SJCRH30 (cell line): ENCODE results near the gene BAIAP2. TPM values are rescaled to one million over a fixed set of nuclear protein-coding genes. Genes with fewer than 3 reads are reported as not detected.
A peak's percentile ranks its signal among the peaks of the same experiment; 100 is the strongest.
"Not testable (repeated sequence)": the region's sequence is repeated elsewhere in the genome, so short reads cannot be mapped to it uniquely, and the experiment has no call there.

Source experiments
- DNase-seq, 2 experiments: peaks; one replicate each; pipeline ENCODE4 v3.0.0-alpha.2; 2015 to 2020
- H3K27ac ChIP-seq: fragments of 250-450 bp; sonication (Bioruptor Pico); 2 replicates; pipeline ENCODE4 v1.5.1; 2020; ENCODE audit warnings: mild to moderate bottlenecking, moderate library complexity
- H3K27me3 ChIP-seq: fragments of 250-450 bp; sonication (Bioruptor Pico); 2 replicates; pipeline ENCODE4 v1.5.1; 2020; ENCODE audit warnings: mild to moderate bottlenecking, moderate library complexity
- H3K36me3 ChIP-seq: fragments of 250-450 bp; sonication (Bioruptor Pico); 2 replicates; pipeline ENCODE4 v1.5.1; 2020; ENCODE audit warnings: mild to moderate bottlenecking, moderate library complexity
- H3K4me1 ChIP-seq: fragments of 250-450 bp; sonication (Bioruptor Pico); 2 replicates; pipeline ENCODE4 v1.5.1; 2020; ENCODE audit warnings: mild to moderate bottlenecking, moderate library complexity
- H3K4me3 ChIP-seq: fragments of 250-450 bp; sonication (Bioruptor Pico); 2 replicates; pipeline ENCODE4 v1.5.1; 2020; ENCODE audit warnings: mild to moderate bottlenecking, moderate library complexity
- H3K9me3 ChIP-seq: fragments of 250-450 bp; sonication (Bioruptor Pico); replicated peaks from 2 replicates; pipeline ENCODE4 v1.5.1; 2020; ENCODE audit warnings: mild to moderate bottlenecking, moderate library complexity
- total RNA-seq: library from RNA; depleted of rRNA; stranded (reverse); fragments of >200 nt; shearing (Covaris generic); gene quantifications from 2 replicates; pipeline ENCODE4 v1.2.3, GENCODE V29; 2014

BAIAP2 gene
- total RNA-seq, 1 experiment from 2014 or later: 26.0 TPM

- H3K27ac ChIP-seq: peak overlapping the region; percentile 14; the same call in 1 of the 2 replicates
- H3K4me1 ChIP-seq: peaks cover 4% of the 10 kb centered on the region; the same call in 1 of the 2 replicates
- no peaks in the 10 kb centered on the region for H3K27me3 ChIP-seq
- DNase-seq: no peak
- H3K4me3 ChIP-seq: peak overlapping the region; percentile 8; the same call in 1 of the 2 replicates
- no peaks in the 10 kb centered on the region for H3K9me3 ChIP-seq
- H3K36me3 ChIP-seq: no peaks in the 10 kb centered on the region
These were observed 108.2 kb downstream of the BAIAP2 start for GRCh38 chr17:81143200-81143527.

DNA sequence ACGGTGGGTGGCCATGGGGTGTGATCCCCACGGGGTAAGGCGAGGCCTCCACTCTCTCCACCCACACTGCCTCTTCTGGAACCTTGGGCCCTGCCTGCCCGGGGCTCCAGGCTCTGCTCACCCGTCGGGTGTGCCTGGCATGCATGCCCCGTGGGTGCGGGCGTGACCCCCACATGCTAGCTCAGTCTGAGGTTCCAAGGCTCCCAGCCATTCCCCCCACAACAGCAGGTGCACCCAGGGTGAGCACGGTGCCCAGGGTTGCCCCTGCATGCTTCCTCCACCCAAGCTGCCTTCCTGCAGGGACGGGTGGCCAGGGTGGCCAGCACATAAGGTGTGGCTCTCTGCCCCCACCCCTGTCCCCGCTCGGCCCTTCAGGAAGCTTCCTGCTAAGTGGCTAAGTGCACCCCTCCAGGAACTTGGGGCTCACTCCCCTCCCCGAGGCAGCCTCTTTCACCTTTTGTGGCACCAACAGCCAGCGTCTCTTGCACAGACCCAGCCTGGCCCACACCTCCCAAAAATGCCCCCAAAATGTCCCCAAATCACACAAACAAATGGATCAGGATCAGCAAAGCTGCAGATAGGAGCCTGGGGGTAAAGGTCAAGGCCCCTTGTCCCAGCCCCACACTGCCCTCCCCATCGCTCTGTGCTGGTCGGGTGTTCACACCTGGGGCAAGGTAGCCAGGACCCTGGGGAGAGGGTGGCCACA is 108.9 kb downstream of the BAIAP2 start:
- Histone ChIP-seq H3K9me3 (no peaks in the 10 kb centered on the region), H3K27ac (no peak overlapping the region), H3K27me3 (no peaks in the 10 kb centered on the region), H3K4me1 (peaks cover 4% of the 10 kb centered on the region; the same call in 1 of the 2 replicates), H3K36me3 (no peaks in the 10 kb centered on the region), H3K4me3 (no peak overlapping the region)
- no peak for DNase-seq

- peaks cover 4% of the 10 kb centered on the region; the same call in 1 of the 2 replicates for H3K4me1 ChIP-seq
- H3K9me3 ChIP-seq: no peaks in the 10 kb centered on the region
- no peaks in the 10 kb centered on the region for H3K27me3 ChIP-seq
- H3K27ac ChIP-seq: no peak overlapping the region
- H3K36me3 ChIP-seq: no peaks in the 10 kb centered on the region
- no peak for DNase-seq
- H3K4me3 ChIP-seq: no peak overlapping the region
These were observed 109.5 kb downstream of the BAIAP2 start for GRCh38 chr17:81144423-81144781.

DNA sequence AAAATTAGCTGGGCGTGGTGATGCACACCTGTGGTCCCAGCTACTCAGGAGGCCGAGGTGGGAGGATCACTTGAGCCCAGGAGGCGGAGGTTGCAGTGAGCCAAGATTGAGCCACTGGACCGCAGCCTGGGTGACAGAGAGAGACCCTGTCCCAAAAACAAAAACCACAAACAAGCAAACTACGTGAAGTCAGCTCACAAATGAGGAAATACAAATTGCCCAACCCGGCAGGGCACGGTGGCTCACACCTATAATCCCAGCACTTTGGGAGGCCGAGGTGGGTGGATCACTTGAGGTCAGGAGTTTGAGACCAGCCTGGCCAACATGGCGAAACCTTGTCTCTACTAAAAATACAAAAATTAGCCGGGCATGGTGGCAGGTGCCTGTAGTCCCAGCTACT is 111.3 kb downstream of the BAIAP2 start:
- H3K4me3 ChIP-seq, DNase-seq, H3K27ac ChIP-seq, H3K4me1 ChIP-seq, H3K36me3 ChIP-seq, H3K27me3 ChIP-seq, H3K9me3 ChIP-seq: not testable (repeated sequence)

- peaks cover 10% of the 10 kb centered on the region for H3K4me1 ChIP-seq
- H3K9me3 ChIP-seq: no peaks in the 10 kb centered on the region
- DNase-seq: no peak
- no peaks in the 10 kb centered on the region for H3K27me3 ChIP-seq
- H3K36me3 ChIP-seq: no peaks in the 10 kb centered on the region
- H3K4me3 ChIP-seq: no peak overlapping the region
- no peak overlapping the region for H3K27ac ChIP-seq
These were observed 112.8 kb downstream of the BAIAP2 start for GRCh38 chr17:81147701-81148100.

DNA sequence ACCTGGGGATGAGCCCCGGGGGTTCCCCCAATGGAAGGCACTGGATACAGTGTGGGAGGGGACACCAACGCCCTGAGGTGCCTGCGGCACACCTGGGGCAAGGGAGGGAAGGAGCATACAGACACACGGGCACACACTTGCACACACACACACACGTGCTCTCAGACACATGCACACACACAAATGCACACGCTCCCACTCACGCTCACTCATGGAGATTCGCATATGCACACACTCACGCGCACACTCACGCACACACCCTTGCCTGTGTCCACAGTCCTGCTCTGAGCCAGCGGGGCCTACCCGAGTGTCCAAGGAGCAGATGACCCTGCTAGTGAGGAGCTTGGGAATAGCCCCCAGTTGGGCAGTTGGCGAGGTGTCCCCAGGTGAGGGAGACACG is 113.6 kb downstream of the BAIAP2 start:
- H3K4me1 ChIP-seq: peaks cover 12% of the 10 kb centered on the region
- no peak overlapping the region for H3K27ac ChIP-seq
- no peak overlapping the region for H3K4me3 ChIP-seq
- no peaks in the 10 kb centered on the region for H3K9me3 ChIP-seq
- no peak for DNase-seq
- no peaks in the 10 kb centered on the region for H3K27me3 ChIP-seq
- no peaks in the 10 kb centered on the region for H3K36me3 ChIP-seq

DNA sequence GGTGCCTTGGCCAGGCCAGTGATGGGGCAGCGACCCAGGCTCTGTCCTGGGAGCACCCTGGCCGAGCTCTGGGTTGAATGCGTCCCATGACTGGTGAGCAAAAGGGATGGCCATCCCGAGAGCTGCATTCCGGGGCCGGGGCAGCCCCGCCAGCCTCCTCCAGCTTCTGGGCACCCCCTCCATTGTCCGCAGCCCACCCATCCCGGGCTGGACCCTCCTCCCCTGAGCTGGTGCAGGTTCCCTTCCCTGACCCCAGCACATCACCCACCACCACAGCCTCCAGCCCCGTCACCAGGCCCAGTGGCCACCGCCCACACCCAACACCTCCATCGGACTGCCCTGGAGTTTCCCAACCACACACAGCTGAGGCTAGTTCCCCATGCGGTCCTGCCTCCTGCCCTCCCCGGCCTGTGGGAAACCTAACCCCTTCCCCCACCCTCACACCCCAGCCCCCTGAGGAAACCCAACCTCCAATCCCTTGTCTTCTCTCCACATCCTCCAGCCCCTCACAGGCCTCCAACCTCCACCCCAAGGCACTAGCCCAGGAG is 114.1 kb downstream of the BAIAP2 start:
- Histone ChIP-seq H3K4me3 (no peak overlapping the region), H3K27ac (no peak overlapping the region), H3K36me3 (no peaks in the 10 kb centered on the region), H3K27me3 (no peaks in the 10 kb centered on the region), H3K4me1 (peaks cover 17% of the 10 kb centered on the region), H3K9me3 (no peaks in the 10 kb centered on the region)
- DNase-seq: no peak

DNA sequence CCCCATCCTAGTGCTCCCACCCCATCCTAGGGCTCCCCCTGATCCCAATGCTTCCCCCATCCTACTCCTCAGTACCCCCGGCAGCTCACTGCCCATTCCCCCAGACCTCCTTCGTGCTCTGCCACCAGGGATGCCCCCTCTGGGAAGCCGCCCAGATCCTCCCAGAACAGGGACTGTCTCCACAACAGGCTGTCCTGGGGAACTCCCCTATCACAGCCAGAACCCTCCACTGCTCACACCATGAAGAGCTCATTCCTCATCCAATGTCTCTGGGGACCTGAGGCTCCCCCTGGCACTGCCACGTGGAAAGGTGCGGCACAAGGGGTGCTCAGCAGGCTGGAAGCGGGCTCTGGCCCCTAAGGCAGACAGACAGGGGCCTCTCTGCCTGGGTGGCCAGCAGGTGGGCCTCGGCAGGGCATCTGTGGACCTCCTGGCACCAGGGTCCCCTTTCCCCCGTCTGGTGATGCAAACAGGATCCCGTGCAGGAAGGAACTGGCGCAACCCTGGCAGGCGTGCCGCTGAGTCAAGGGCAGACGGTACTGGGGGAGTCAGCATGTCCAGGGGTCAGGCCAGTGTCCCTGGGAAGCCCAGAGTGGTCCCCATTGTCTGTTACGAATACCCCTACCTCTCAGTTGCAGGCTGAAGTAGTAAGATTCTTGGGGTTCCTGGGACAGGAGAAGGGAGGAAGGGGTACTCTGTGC is 115.6 kb downstream of the BAIAP2 start:
- H3K9me3 ChIP-seq: no peaks in the 10 kb centered on the region
- peaks cover 21% of the 10 kb centered on the region for H3K4me1 ChIP-seq
- DNase-seq: no peak
- H3K4me3 ChIP-seq: no peak overlapping the region
- H3K27me3 ChIP-seq: no peaks in the 10 kb centered on the region
- no peaks in the 10 kb centered on the region for H3K36me3 ChIP-seq
- H3K27ac ChIP-seq: no peak overlapping the region

- peaks cover 21% of the 10 kb centered on the region for H3K4me1 ChIP-seq
- no peak for DNase-seq
- no peak overlapping the region for H3K27ac ChIP-seq
- no peak overlapping the region for H3K4me3 ChIP-seq
- no peaks in the 10 kb centered on the region for H3K36me3 ChIP-seq
- no peaks in the 10 kb centered on the region for H3K27me3 ChIP-seq
- H3K9me3 ChIP-seq: no peaks in the 10 kb centered on the region
These were observed 116.3 kb downstream of the BAIAP2 start for GRCh38 chr17:81151278-81151677.

- Histone ChIP-seq H3K9me3 (no peaks in the 10 kb centered on the region), H3K4me1 (peaks cover 21% of the 10 kb centered on the region), H3K4me3 (no peak overlapping the region), H3K36me3 (no peaks in the 10 kb centered on the region), H3K27me3 (no peaks in the 10 kb centered on the region), H3K27ac (peak overlapping the region; percentile 79)
- no peak for DNase-seq
These were observed 117.4 kb downstream of the BAIAP2 start for GRCh38 chr17:81152288-81152828.

- no peaks in the 10 kb centered on the region for H3K36me3 ChIP-seq
- peak; percentile 98 to 100 for DNase-seq
- H3K4me1 ChIP-seq: peaks cover 21% of the 10 kb centered on the region
- H3K27me3 ChIP-seq: no peaks in the 10 kb centered on the region
- H3K27ac ChIP-seq: peak overlapping the region; percentile 79
- no peaks in the 10 kb centered on the region for H3K9me3 ChIP-seq
- no peak overlapping the region for H3K4me3 ChIP-seq
These were observed 118.4 kb downstream of the BAIAP2 start for GRCh38 chr17:81153340-81153803.

DNA sequence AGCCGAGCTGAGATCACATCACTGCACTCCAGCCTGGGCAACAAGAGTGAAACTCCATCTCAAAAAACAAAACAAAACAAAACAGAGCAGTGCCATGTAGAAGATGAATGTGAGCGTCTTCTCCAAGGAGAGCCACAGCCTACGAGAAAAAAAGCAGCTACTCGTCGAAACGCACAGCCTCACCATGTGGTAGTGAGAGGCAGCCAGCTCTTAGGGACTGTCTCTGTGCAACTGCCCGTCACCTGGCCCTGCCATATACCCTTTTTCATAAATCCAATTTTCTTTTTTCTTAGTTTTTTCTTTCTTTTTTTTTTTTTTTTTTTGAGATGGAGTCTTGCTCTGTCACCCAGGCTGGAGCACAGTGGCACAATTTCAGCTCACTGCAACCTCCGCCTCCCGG is 119.1 kb downstream of the BAIAP2 start:
- H3K4me3 ChIP-seq, DNase-seq, H3K36me3 ChIP-seq, H3K9me3 ChIP-seq, H3K27me3 ChIP-seq: not testable (repeated sequence)
- peak overlapping the region; percentile 79 for H3K27ac ChIP-seq
- peaks cover 21% of the 10 kb centered on the region for H3K4me1 ChIP-seq

DNA sequence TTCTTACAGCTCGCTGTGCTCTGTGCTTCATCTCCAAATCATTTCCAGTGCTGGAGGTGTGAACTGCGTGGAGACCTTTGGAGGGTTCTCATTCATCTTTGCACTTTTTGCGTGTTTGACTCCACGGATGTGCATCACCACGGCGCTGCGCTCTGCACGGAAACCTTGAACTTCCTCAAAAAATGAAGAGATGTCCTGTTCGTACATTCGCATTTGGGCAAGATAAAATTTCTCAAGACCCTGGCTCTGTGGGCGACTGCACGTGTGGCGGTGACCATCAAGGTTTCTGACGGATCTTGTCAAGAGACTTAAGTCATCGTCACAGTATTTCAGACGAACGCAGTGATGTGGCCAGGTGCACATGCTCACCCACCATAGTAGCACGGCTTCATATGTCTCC is 120.0 kb downstream of the BAIAP2 start:
- H3K9me3 ChIP-seq: no peaks in the 10 kb centered on the region
- no peaks in the 10 kb centered on the region for H3K36me3 ChIP-seq
- DNase-seq: no peak
- H3K4me3 ChIP-seq: no peak overlapping the region
- H3K4me1 ChIP-seq: peaks cover 21% of the 10 kb centered on the region
- no peaks in the 10 kb centered on the region for H3K27me3 ChIP-seq
- no peak overlapping the region for H3K27ac ChIP-seq

- Histone ChIP-seq H3K4me1 (peaks cover 23% of the 10 kb centered on the region), H3K27me3 (no peaks in the 10 kb centered on the region), H3K36me3 (no peaks in the 10 kb centered on the region), H3K4me3 (no peak overlapping the region), H3K27ac (no peak overlapping the region), H3K9me3 (no peaks in the 10 kb centered on the region)
- no peak for DNase-seq
These were observed 122.2 kb downstream of the BAIAP2 start for GRCh38 chr17:81156866-81157805.
